Activated CD8-positive, alpha-beta T cell treated with anti-CD3 and anti-CD28 coated beads, Interleukin-2, amount 10 ng/mL, durations not matched to agents 7 days and 5 days (primary cell): ENCODE measurements around the gene FBXW4. TPM values are rescaled to one million over a fixed set of nuclear protein-coding genes. Genes with fewer than 3 reads are reported as not detected.

Experiments
- ATAC-seq: fragments of 150-1000 bp; cut with Tn5 transposase; one replicate; pipeline ENCODE4 v1.10.0; 2021; ENCODE audit warnings: moderate library complexity
- CTCF ChIA-PET: fragments of 350-600 bp; sonication (Branson Sonifier 250); formaldehyde crosslinking; loops from one replicate; lab custom pipeline; 2021; ENCODE audit warnings: antibody characterized with exemption; lab: Charles Lee
- POLR2A ChIA-PET: fragments of 350-600 bp; sonication (Branson Sonifier 250); formaldehyde crosslinking; loops from one replicate; lab custom pipeline; 2021; ENCODE audit warnings: antibody characterized with exemption; lab: Charles Lee
- DNase-seq: peaks from one replicate; pipeline ENCODE4 v3.0.0-alpha.2; 2020
- H3K27ac Mint-ChIP-seq: one replicate; pipeline ENCODE4 v1.8.0; 2021; ENCODE audit warnings: mild to moderate bottlenecking, mixed read lengths
- H3K27me3 Mint-ChIP-seq: one replicate; pipeline ENCODE4 v1.8.0; 2021; ENCODE audit warnings: low read depth, mixed read lengths
- H3K36me3 Mint-ChIP-seq: one replicate; pipeline ENCODE4 v1.8.0; 2021; ENCODE audit warnings: low read depth, mixed read lengths
- H3K4me1 Mint-ChIP-seq: one replicate; pipeline ENCODE4 v1.8.0; 2021; ENCODE audit warnings: low read depth, mixed read lengths
- H3K4me3 Mint-ChIP-seq: one replicate; pipeline ENCODE4 v1.8.0; 2021; ENCODE audit warnings: mild to moderate bottlenecking, mixed read lengths
- H3K9me3 Mint-ChIP-seq: one replicate; pipeline ENCODE4 v1.8.0; 2022; ENCODE audit warnings: mixed read lengths; ENCODE audit not compliant: insufficient read depth
- total RNA-seq, 2 experiments: library from RNA; stranded (reverse); gene quantifications; one replicate each; pipeline ENCODE4 v1.2.3, GENCODE V29; 2021

Gene FBXW4
- total RNA-seq, 2 experiments from 2014 or later, result 36.7 to 39.3 TPM

DNA sequence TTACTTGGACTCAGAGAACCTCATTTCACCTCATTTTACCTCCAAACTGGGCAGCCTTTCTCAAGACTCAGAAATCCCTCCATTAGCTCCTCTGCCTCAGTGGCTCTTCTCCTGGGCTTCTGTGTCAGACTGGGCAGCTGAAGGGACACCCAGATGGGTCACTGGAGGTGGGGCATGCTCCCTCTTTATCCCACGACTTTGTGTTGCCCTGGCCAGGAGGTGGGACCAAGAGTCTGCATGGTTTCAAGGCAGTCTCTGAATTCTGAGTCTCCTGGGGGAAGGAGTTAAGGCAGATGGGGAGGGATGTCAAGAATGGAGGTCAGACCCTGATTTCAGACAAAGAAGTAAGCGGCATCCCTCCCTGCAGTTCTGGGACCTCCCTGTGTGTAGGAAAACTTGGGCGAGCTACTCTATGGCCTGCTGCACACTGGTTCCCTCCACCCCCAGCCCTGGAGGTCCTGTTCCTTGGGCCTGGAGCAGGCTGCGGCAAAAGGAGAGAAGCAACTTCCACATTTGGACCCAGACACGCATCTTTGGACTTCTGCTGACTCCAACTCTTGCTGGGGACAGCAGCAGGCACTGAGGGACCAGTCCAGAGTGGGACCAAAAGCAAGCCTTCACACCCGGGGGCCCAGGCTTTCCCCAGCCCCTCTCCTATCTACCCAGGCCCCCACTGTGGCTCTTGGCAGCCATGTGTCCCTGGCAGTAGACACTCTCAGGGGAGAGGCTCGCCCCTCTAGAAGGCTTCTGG, 117.7 kb downstream of the FBXW4 start:
- Mint-ChIP-seq H3K36me3 (no peaks in the 10 kb centered on the region), H3K9me3 (no peaks in the 10 kb centered on the region), H3K27me3 (no peaks in the 10 kb centered on the region), H3K4me1 (peaks cover 3% of the 10 kb centered on the region), H3K27ac (no peak overlapping the region), H3K4me3 (no peak overlapping the region)
- ChIA-PET CTCF (interaction anchor here (1.1 to 1.4 kb wide), 2 partner anchors 8 to 25 kb away, joined by 3 to 4 read pairs; no protein-coding TSS in a partner anchor), POLR2A (no interaction called here)
- ATAC-seq (no peak), DNase-seq (no peak)

DNA sequence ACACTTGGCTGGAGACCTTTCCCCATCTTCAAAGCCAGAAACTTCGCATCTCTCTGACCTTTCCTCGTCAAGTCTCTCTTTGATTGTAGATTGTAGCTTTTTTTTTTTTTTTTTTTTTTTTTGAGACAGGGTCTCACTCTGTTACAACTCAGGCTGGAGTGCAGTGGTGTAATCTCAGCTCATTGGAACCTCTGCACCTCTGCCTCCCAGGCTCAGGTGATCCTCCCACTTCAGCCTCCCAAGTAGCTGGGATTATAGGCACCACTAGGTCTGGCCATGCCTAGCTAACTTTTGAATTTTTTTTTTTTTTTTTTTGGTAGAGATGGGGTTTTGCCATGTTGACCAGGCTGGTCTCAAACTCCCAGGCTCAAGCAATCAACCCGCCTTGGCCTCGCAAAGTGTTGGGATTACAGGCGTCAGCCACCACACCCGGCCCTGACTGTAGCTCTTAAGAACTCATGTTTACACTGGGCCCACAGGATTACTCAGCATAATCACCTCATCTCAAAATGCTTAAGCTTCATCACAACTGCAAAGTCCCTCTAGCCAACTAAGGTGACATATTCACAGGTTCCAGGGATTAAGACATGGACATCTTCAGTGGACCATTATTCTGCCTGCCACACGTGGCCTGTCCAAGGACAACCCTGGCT, 118.6 kb downstream of the FBXW4 start:
- DNase-seq (no peak), ATAC-seq (no peak)
- Mint-ChIP-seq H3K9me3 (no peaks in the 10 kb centered on the region), H3K36me3 (no peaks in the 10 kb centered on the region), H3K4me1 (peaks cover 2% of the 10 kb centered on the region), H3K27me3 (no peaks in the 10 kb centered on the region), H3K27ac (no peak overlapping the region), H3K4me3 (no peak overlapping the region)
- ChIA-PET POLR2A (no interaction called here), CTCF (interaction anchor here (1.1 to 1.7 kb wide), 2 partner anchors 26 to 362 kb away, joined by 3 to 6 read pairs; no protein-coding TSS in a partner anchor)

DNA sequence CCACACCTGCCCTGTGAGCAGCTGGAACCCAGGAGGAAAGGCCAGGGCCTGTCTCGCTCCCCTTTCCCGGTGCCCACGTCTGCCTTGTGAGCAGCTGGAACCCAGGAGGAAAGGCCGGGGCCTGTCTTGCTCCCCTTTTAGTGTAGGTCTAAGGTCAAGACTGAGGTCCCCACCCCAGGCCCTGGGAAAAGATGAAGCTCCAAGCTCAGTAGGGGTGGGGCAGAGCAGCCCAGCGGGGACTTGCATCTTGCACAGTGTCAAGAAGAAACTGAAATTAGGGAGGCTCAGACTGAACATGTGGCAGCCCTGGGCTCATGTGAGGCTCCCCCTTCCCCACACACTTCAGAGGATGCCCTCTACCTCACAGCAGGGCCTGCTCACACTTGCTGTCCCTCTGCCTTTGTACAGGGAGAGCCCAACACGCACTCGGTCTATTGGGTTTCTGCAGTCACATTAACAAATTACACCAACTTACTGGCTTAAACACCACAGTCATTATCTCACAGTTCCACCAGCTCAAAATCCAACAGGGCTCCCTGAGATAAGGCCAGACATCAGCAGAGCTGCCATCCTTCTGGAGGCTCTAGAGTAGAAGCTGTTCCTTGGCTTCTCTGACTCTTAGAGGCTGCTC, 119.3 kb downstream of the FBXW4 start:
- H3K4me3 Mint-ChIP-seq, result no peak overlapping the region
- DNase-seq, result no peak

DNA sequence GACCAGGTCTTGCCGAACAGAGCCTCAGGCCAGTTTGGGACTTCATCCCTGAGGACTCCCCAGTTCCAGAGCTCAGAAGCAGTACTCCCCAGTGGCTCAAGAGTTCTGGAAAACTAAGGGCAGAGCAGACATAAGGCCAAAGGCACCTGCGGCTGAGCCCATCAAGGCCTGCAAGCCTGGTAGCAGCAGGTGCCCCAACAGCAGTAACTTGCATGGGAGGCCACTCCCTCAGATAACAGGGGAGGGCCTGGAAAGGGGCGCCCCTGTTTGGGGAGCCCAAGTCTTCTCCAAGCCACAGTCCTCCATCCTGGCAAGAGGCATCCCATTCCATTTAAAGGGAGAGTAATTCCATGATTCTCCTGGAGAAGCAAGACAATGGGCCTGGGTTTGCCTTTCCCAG, 119.9 kb downstream of the FBXW4 start:
- Mint-ChIP-seq H3K9me3 (no peaks in the 10 kb centered on the region), H3K27me3 (peaks cover 5% of the 10 kb centered on the region), H3K27ac (no peak overlapping the region), H3K36me3 (no peaks in the 10 kb centered on the region), H3K4me3 (no peak overlapping the region), H3K4me1 (peaks cover 7% of the 10 kb centered on the region)
- POLR2A ChIA-PET, result interaction anchor here (1.0 kb wide), 1 partner anchor 12 kb away, joined by 4 read pairs; no protein-coding TSS in a partner anchor
- no peak for ATAC-seq
- DNase-seq, result no peak
- CTCF ChIA-PET, result interaction anchor here (0.9 to 1.7 kb wide), 2 partner anchors 240 to 361 kb away, joined by 3 to 6 read pairs; no protein-coding TSS in a partner anchor

More for the DNA sequence above, 119.3 kb downstream of the FBXW4 start:
- POLR2A ChIA-PET, result interaction anchor here (1.0 kb wide), 1 partner anchor 11 kb away, joined by 4 read pairs; no protein-coding TSS in a partner anchor
- no peak for ATAC-seq
- H3K9me3 Mint-ChIP-seq, result no peaks in the 10 kb centered on the region
- no peaks in the 10 kb centered on the region for H3K36me3 Mint-ChIP-seq
- peaks cover 4% of the 10 kb centered on the region for H3K27me3 Mint-ChIP-seq
- H3K27ac Mint-ChIP-seq, result no peak overlapping the region
- CTCF ChIA-PET, result interaction anchor here (0.9 to 1.7 kb wide), 2 partner anchors 241 to 362 kb away, joined by 3 to 6 read pairs; no protein-coding TSS in a partner anchor
- peaks cover 6% of the 10 kb centered on the region for H3K4me1 Mint-ChIP-seq

DNA sequence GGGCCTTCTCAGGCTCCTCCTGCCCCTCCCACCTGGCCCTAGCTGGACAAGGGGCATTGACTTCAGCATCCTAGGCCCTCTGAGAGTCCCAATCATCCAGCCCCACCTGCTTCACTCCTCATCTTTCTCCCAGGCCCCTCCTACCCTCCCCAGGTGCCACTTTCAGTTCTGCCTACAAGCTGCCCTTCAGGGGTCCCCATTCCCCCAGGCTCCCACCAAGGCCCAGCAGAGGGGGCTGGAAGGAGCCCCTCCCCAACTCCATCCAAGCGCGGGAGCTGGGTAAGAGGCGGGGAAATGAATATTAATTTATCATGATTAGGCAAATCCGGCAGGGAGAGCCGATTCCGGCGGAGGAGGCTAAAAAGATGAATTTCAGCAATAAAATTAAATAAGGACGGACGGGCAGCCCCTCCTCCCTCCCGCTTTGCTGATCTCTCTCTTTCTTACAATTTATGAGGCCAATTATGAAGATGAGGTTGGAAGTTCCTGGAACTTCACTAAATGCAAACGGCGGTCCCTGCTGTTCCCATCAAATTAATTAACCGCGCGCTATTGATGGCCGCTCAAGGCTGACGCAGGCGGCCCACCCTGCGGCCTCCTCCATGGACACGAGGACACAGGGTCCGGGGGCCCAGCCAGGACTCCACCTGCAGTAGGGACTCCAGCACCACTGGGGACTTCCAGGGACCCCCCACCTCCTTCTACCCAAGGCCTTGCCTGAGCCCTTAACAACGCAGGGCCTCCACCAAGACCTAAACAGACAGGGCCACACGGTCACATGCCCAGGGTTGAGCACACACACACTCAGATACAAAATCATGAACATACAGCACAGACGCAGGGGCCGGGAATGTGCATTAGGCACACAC, 120.9 kb downstream of the FBXW4 start:
- no peak overlapping the region for H3K4me3 Mint-ChIP-seq
- ChIA-PET POLR2A (no interaction called here), CTCF (interaction anchor here (1.0 to 1.9 kb wide), 2 partner anchors 14 to 207 kb away, joined by 3 to 6 read pairs; partner anchors contain the start of genes DPCD and POLL)
- H3K27ac Mint-ChIP-seq, result no peak overlapping the region
- no peak for DNase-seq
- H3K9me3 Mint-ChIP-seq, result no peaks in the 10 kb centered on the region
- peaks cover 13% of the 10 kb centered on the region for H3K27me3 Mint-ChIP-seq
- peaks cover 14% of the 10 kb centered on the region for H3K4me1 Mint-ChIP-seq
- no peak for ATAC-seq
- H3K36me3 Mint-ChIP-seq, result no peaks in the 10 kb centered on the region

DNA sequence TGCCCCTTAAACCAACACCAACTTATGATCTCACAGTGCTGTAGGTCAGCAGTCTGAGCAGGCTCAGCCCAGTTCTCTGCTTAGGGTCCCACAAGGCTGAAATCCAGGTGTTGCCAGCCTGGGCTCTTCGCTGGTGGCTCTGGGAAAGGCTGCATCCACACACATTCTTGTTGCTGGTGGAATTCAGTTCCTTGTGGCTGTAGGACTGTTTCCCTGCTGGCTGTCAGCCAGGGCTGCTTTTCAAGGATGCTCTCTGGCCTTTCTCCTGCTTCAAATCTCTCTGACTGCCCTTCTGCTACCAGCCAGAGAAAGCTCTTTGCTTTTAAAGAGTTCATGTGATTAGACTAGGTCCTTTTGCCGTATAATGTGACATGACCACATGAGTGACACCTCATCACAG, 122.2 kb downstream of the FBXW4 start:
- DNase-seq (no peak), ATAC-seq (no peak)
- no peak overlapping the region for H3K27ac Mint-ChIP-seq
- H3K27me3 Mint-ChIP-seq, result peaks cover 26% of the 10 kb centered on the region
- H3K4me1 Mint-ChIP-seq, result peaks cover 14% of the 10 kb centered on the region
- H3K36me3 Mint-ChIP-seq, result no peaks in the 10 kb centered on the region
- no peaks in the 10 kb centered on the region for H3K9me3 Mint-ChIP-seq
- ChIA-PET POLR2A (no interaction called here), CTCF (interaction anchor here (1.9 to 5.5 kb wide), 2 partner anchors 15 to 358 kb away, joined by 6 to 59 read pairs; partner anchors contain the start of genes DPCD and POLL)
- H3K4me3 Mint-ChIP-seq, result no peak overlapping the region

DNA sequence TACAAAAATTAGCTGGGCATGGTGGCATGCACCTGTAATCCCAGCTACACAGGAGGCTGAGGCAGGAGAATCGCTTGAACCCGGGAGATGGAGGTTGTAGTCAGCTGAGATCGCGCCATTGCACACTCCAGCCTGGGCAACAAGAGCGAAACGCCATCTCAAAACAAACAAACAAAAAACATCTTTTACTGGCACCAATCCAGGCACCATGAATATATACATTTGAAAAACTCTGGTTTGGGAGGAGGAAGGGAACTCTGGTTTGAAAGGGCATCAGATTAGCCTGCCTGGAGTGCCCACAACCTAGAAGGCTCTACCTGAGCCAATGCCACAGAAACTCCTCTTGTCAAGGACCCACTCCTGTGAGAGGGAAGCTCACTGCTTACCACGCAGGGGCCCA, 122.8 kb downstream of the FBXW4 start:
- peaks cover 14% of the 10 kb centered on the region for H3K4me1 Mint-ChIP-seq
- ChIA-PET CTCF (interaction anchor here (1.0 to 5.5 kb wide), 6 partner anchors 9 to 358 kb away, joined by 3 to 59 read pairs (median 11); partner anchors contain the start of genes DPCD and POLL), POLR2A (no interaction called here)
- no peak overlapping the region for H3K4me3 Mint-ChIP-seq
- H3K27ac Mint-ChIP-seq, result no peak overlapping the region
- DNase-seq (no peak), ATAC-seq (no peak)
- H3K9me3 Mint-ChIP-seq, result no peaks in the 10 kb centered on the region
- no peaks in the 10 kb centered on the region for H3K36me3 Mint-ChIP-seq
- peaks cover 32% of the 10 kb centered on the region for H3K27me3 Mint-ChIP-seq

DNA sequence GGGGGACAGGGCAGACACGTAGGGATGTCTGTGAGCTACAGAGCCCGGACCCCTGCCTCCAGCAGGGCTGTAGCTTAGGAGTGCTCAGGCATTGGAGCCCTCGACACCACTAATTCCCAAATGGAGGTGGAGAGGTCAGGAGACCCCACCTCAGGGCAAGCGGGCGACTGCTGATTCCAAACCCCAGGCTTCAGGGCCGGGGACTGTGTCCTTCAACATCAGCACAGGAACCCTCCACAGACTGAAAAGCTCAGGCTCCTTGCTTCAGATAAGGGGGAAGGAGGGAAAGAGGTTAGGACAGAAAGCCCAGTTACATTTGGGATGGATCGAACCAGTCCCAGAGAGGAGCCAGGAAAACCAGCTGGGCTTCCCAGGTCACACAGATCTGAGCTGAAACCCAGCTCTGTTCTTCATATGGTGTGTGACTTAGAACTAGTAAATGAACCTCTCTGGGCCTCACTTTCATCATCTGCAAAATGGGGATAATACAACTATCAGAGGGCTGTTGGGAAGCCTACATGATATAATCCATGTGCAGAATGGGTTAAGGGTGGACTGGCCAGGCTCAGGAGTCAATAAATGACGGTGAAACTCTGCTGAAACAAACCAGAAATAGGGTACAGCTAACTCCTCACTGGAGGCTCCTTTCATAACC, 123.6 kb downstream of the FBXW4 start:
- Mint-ChIP-seq H3K27ac (no peak overlapping the region), H3K27me3 (peaks cover 36% of the 10 kb centered on the region), H3K36me3 (no peaks in the 10 kb centered on the region), H3K4me1 (peaks cover 17% of the 10 kb centered on the region), H3K4me3 (no peak overlapping the region), H3K9me3 (no peaks in the 10 kb centered on the region)
- no peak for ATAC-seq
- CTCF ChIA-PET, result interaction anchor here (0.7 to 5.5 kb wide), 23 partner anchors 9 to 530 kb away, joined by 3 to 59 read pairs (median 5); partner anchors contain the start of genes DPCD and POLL
- POLR2A ChIA-PET, result interaction anchor here (0.6 to 1.3 kb wide), 3 partner anchors 210 to 1849 kb away, joined by 3 to 6 read pairs (median 5); no protein-coding TSS in a partner anchor
- no peak for DNase-seq

DNA sequence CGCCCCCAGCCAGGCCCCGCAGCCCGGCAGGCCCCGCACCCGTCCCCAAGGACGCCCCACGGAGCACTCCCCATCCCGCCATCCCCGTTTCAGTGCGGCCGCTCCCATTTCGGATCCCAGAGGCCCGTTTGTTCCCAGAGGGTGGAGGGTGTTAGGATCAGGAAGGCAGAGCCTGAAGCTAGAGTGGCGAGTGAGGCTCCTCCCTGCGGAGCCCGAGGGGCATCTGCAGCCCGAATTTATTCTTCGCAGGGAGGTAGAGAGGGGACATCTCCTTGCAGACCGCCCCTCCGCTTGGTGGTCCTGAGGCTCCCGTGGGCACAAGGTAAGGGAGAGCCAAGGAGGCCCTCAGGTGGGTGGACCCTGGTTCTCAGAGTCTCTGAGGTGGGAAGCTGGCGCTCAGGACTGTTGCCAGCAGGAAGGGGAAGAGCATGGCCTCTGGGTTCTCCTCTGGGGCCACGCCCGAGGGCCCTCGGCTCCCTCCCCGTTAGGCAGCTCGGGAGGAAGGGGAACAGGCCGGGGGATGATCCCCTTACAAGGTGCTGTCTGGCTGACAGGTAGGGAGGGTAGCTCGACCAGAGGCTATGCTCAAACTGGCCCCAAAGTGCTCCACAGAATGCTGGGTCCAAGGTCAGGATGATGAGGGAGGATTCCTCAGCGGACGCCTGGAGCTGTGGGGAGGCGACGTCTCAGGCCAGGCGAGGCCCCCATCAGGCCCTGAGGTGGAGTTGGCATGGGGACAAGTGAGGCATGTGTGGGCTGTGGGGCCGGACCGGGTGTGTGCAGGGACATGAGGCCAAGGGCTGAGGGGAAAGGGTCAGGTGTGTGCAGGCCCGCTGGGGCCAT, 124.3 kb downstream of the FBXW4 start:
- CTCF ChIA-PET, result interaction anchor here (0.5 to 5.5 kb wide), 30 partner anchors 10 to 529 kb away, joined by 3 to 59 read pairs (median 5); partner anchors contain the start of genes DPCD and POLL
- POLR2A ChIA-PET, result interaction anchor here (0.6 to 1.3 kb wide), 5 partner anchors 114 to 1848 kb away, joined by 3 to 6 read pairs (median 3); partner anchors contain the start of gene NPM3
- no peak for DNase-seq
- Mint-ChIP-seq H3K27ac (no peak overlapping the region), H3K4me3 (peak overlapping the region; percentile 69), H3K27me3 (peaks cover 44% of the 10 kb centered on the region), H3K9me3 (no peaks in the 10 kb centered on the region), H3K36me3 (no peaks in the 10 kb centered on the region), H3K4me1 (peaks cover 20% of the 10 kb centered on the region)
- no peak for ATAC-seq
